ENCODE results near the gene AGAP4. TPM values are rescaled to one million over a fixed set of nuclear protein-coding genes. Genes with fewer than 3 reads are reported as not detected.
"Not testable (repeated sequence)": the region's sequence is repeated elsewhere in the genome, so short reads cannot be mapped to it uniquely, and the experiment has no call there.

AGAP4 gene
- total RNA-seq, 4 donors from 2014 or later = 1.4 to 2.4 (median 2.2) TPM

GRCh38 chr10:45819552-45819951, 27.7 kb downstream of the AGAP4 start:
- ATAC-seq (no peak), DNase-seq (no peak)
- Histone ChIP-seq H3K4me1 (no peaks in the 10 kb centered on the region), H3K27ac (no peak overlapping the region), H3K9me3 (no peaks in the 10 kb centered on the region), H3K27me3 (no peaks in the 10 kb centered on the region), H3K36me3 (no peaks in the 10 kb centered on the region), H3K4me3 (no peak overlapping the region)
- intact Hi-C loops (cut with DNase I; ENCODE audit: low total_unique reads) = no loop called here
- in situ Hi-C loops (cut with MboI; ENCODE audit: low sequenced_read_pairs in 4 of 4) = no loop called here
- TF ChIP-seq CTCF (IDR thresholded peaks at IDR 0.05 in 4 of 5, conservative IDR thresholded peaks at IDR 0.05 in 1 of 5) (no peak), POLR2A (IDR thresholded peaks at IDR 0.05) (no peak)

- Histone ChIP-seq H3K36me3 (no peaks in the 10 kb centered on the region), H3K9me3 (no peaks in the 10 kb centered on the region), H3K27me3 (no peaks in the 10 kb centered on the region), H3K4me3 (no peak overlapping the region), H3K27ac (no peak overlapping the region), H3K4me1 (no peaks in the 10 kb centered on the region)
- ATAC-seq (no peak), DNase-seq (no peak)
- in situ Hi-C loops (cut with MboI; ENCODE audit: low sequenced_read_pairs in 4 of 4) (no loop called here), intact Hi-C loops (cut with DNase I; ENCODE audit: low total_unique reads) (no loop called here)
- no peak for TF ChIP-seq POLR2A (IDR thresholded peaks at IDR 0.05)
- TF ChIP-seq CTCF (IDR thresholded peaks at IDR 0.05 in 4 of 5, conservative IDR thresholded peaks at IDR 0.05 in 1 of 5) = no peak
Observed at GRCh38 chr10:45817912-45818311, 29.4 kb downstream of the AGAP4 start.

- no peak for TF ChIP-seq POLR2A (IDR thresholded peaks at IDR 0.05)
- no peak for TF ChIP-seq CTCF (IDR thresholded peaks at IDR 0.05 in 4 of 5, conservative IDR thresholded peaks at IDR 0.05 in 1 of 5)
- in situ Hi-C loops (cut with MboI; ENCODE audit: low sequenced_read_pairs in 4 of 4) = no loop called here
- ATAC-seq (no peak), DNase-seq (no peak)
- Histone ChIP-seq H3K4me1 (no peaks in the 10 kb centered on the region), H3K27ac (no peak overlapping the region), H3K4me3 (no peak overlapping the region), H3K36me3 (no peaks in the 10 kb centered on the region), H3K27me3 (no peaks in the 10 kb centered on the region), H3K9me3 (no peaks in the 10 kb centered on the region)
- intact Hi-C loops (cut with DNase I; ENCODE audit: low total_unique reads) = no loop called here
Observed at GRCh38 chr10:45817130-45817859, 30.0 kb downstream of the AGAP4 start.

GRCh38 chr10:45814146-45814545, 33.2 kb downstream of the AGAP4 start:
- H3K36me3 ChIP-seq; H3K4me1 ChIP-seq; H3K27me3 ChIP-seq; intact Hi-C loops (cut with DNase I; ENCODE audit: low total_unique reads); in situ Hi-C loops (cut with MboI; ENCODE audit: low sequenced_read_pairs in 4 of 4); DNase-seq; H3K27ac ChIP-seq; H3K9me3 ChIP-seq; H3K4me3 ChIP-seq; ATAC-seq: not testable (repeated sequence)

- DNase-seq; intact Hi-C loops (cut with DNase I; ENCODE audit: low total_unique reads); in situ Hi-C loops (cut with MboI; ENCODE audit: low sequenced_read_pairs in 4 of 4); ATAC-seq; H3K4me3 ChIP-seq; H3K9me3 ChIP-seq; H3K4me1 ChIP-seq; H3K27me3 ChIP-seq; H3K27ac ChIP-seq; H3K36me3 ChIP-seq: not testable (repeated sequence)
Observed at GRCh38 chr10:45812959-45813358, 34.3 kb downstream of the AGAP4 start.

- intact Hi-C loops (cut with DNase I; ENCODE audit: low total_unique reads) = no loop called here
- Histone ChIP-seq H3K9me3 (no peaks in the 10 kb centered on the region), H3K27me3 (no peaks in the 10 kb centered on the region), H3K4me3 (no peak overlapping the region), H3K4me1 (no peaks in the 10 kb centered on the region), H3K36me3 (no peaks in the 10 kb centered on the region), H3K27ac (no peak overlapping the region)
- ATAC-seq (no peak), DNase-seq (no peak)
- in situ Hi-C loops (cut with MboI; ENCODE audit: low sequenced_read_pairs in 4 of 4) = no loop called here
- TF ChIP-seq CTCF (IDR thresholded peaks at IDR 0.05 in 4 of 5, conservative IDR thresholded peaks at IDR 0.05 in 1 of 5) (no peak), POLR2A (IDR thresholded peaks at IDR 0.05) (no peak)
Observed at GRCh38 chr10:45811075-45811474, 36.2 kb downstream of the AGAP4 start.

Data from gastrocnemius medialis (tissue), 4 donors.